Measurements from ENCODE around the gene ALDH3B2.

ALDH3B2 gene

GRCh38 chr11:67644472-67645418, 29.7 kb downstream of the ALDH3B2 start:
- TF ChIP-seq TAF1 (IDR thresholded peaks at IDR 0.05; ENCODE audit: borderline replicate concordance, insufficient read depth, low read length) (no peak), REST (IDR thresholded peaks at IDR 0.05; ENCODE audit: insufficient read depth in 1 of 2, low read depth in 2 of 2, low read length in 2 of 2) (no peak), FOXP2 (optimal IDR thresholded peaks at IDR 0.05; ENCODE audit: borderline replicate concordance, extremely low read depth, extremely low read length, insufficient read depth) (no peak), POLR2AphosphoS5 (IDR thresholded peaks at IDR 0.05; ENCODE audit: low read depth, low read length) (no peak), SIN3A (IDR thresholded peaks at IDR 0.05; ENCODE audit: borderline replicate concordance, insufficient read depth, low read length) (no peak)

GRCh38 chr11:67644042-67644441, 30.4 kb downstream of the ALDH3B2 start:
- TF ChIP-seq SIN3A (IDR thresholded peaks at IDR 0.05; ENCODE audit: borderline replicate concordance, insufficient read depth, low read length) (no peak), POLR2AphosphoS5 (IDR thresholded peaks at IDR 0.05; ENCODE audit: low read depth, low read length) (no peak), REST (IDR thresholded peaks at IDR 0.05; ENCODE audit: insufficient read depth in 1 of 2, low read depth in 2 of 2, low read length in 2 of 2) (no peak), TAF1 (IDR thresholded peaks at IDR 0.05; ENCODE audit: borderline replicate concordance, insufficient read depth, low read length) (no peak), FOXP2 (optimal IDR thresholded peaks at IDR 0.05; ENCODE audit: borderline replicate concordance, extremely low read depth, extremely low read length, insufficient read depth) (no peak)

GRCh38 chr11:67642173-67643120, 32.0 kb downstream of the ALDH3B2 start:
- no peak for TF ChIP-seq REST (IDR thresholded peaks at IDR 0.05; ENCODE audit: insufficient read depth in 1 of 2, low read depth in 2 of 2, low read length in 2 of 2)
- no peak for TF ChIP-seq FOXP2 (optimal IDR thresholded peaks at IDR 0.05; ENCODE audit: borderline replicate concordance, extremely low read depth, extremely low read length, insufficient read depth)
- no peak for TF ChIP-seq SIN3A (IDR thresholded peaks at IDR 0.05; ENCODE audit: borderline replicate concordance, insufficient read depth, low read length)
- no peak for TF ChIP-seq POLR2AphosphoS5 (IDR thresholded peaks at IDR 0.05; ENCODE audit: low read depth, low read length)
- TF ChIP-seq TAF1 (IDR thresholded peaks at IDR 0.05; ENCODE audit: borderline replicate concordance, insufficient read depth, low read length) = no peak

GRCh38 chr11:67641338-67642172, 32.9 kb downstream of the ALDH3B2 start:
- TF ChIP-seq TAF1 (IDR thresholded peaks at IDR 0.05; ENCODE audit: borderline replicate concordance, insufficient read depth, low read length) (no peak), REST (IDR thresholded peaks at IDR 0.05; ENCODE audit: insufficient read depth in 1 of 2, low read depth in 2 of 2, low read length in 2 of 2) (no peak), POLR2AphosphoS5 (IDR thresholded peaks at IDR 0.05; ENCODE audit: low read depth, low read length) (no peak), SIN3A (IDR thresholded peaks at IDR 0.05; ENCODE audit: borderline replicate concordance, insufficient read depth, low read length) (no peak), FOXP2 (optimal IDR thresholded peaks at IDR 0.05; ENCODE audit: borderline replicate concordance, extremely low read depth, extremely low read length, insufficient read depth) (no peak)

Measured in PFSK-1 (cell line).